ENCODE data around the gene RUNX2. TPM values are rescaled to one million over a fixed set of nuclear protein-coding genes. Genes with fewer than 3 reads are reported as not detected.

The RUNX2 gene
- total RNA-seq, 1 donor from 2014 or later, result 3.7 TPM

DNA sequence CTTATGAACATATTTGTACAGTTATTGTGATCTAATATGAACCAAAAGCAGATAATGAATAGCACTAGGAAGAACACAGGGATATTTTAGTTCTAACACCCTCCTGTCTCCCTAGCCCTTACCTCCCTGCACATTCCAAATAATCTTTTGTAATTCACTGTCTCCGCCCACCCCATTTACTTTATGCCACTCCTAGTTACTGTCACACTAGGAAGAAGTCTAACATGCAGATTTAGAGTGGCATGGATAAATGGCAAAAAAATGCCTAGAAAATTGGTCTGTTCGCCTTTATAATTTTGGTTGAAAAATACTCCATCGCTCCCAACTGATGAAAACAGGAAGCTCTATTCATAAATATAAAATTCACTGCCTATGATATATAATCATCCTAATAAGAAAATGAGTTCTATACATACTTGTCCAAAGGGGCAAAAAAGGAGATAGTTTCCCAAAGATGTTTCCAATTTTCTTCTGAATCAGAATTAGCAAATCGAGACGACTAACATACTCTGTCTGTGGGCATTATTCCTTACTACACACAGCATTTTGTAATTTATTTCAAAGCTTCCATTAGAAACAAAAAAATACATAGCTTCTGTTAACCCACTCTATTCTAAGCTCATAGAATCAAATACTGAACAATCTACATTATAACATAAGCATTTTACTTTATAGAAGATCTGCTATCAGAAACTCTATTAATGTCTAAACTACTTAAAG, 1.3 kb upstream of the RUNX2 start:
- Histone ChIP-seq H3K27ac (no peak overlapping the region), H3K4me1 (no peaks in the 10 kb centered on the region), H3K4me3 (no peak overlapping the region), H3K36me3 (no peaks in the 10 kb centered on the region), H3K27me3 (ENCODE audit: low read depth) (no peaks in the 10 kb centered on the region), H3K9me3 (no peaks in the 10 kb centered on the region)
- ATAC-seq, result peak in 1 of 2 donors; percentile 64
- no peak for TF ChIP-seq CTCF (IDR thresholded peaks at IDR 0.05)
- no peak for DNase-seq
- intact Hi-C loops (cut with DNase I), result no loop called here

DNA sequence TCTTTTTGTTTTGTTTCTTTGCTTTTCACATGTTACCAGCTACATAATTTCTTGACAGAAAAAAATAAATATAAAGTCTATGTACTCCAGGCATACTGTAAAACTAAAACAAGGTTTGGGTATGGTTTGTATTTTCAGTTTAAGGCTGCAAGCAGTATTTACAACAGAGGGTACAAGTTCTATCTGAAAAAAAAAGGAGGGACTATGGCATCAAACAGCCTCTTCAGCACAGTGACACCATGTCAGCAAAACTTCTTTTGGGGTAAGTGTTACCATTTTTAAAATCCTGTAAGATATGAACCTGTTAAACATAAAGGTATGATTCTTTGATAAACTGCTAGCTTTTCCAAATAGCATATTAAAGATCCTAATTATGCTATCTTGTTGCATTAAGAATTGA, 393 bp downstream of the RUNX2 start:
- intact Hi-C loops (cut with DNase I), result no loop called here
- DNase-seq, result no peak
- H3K4me3 ChIP-seq, result peak overlapping the region; percentile 37

GRCh38 chr6:45344900-45345299, 16.8 kb downstream of the RUNX2 start:
- Histone ChIP-seq H3K36me3 (no peaks in the 10 kb centered on the region), H3K27me3 (ENCODE audit: low read depth) (no peaks in the 10 kb centered on the region), H3K4me3 (no peak overlapping the region), H3K27ac (no peak overlapping the region), H3K4me1 (no peaks in the 10 kb centered on the region), H3K9me3 (no peaks in the 10 kb centered on the region)
- ATAC-seq (no peak), DNase-seq (no peak)
- intact Hi-C loops (cut with DNase I), result no loop called here
- no peak for TF ChIP-seq CTCF (IDR thresholded peaks at IDR 0.05)

More for the DNA sequence above, 393 bp downstream of the RUNX2 start:
- Histone ChIP-seq H3K9me3 (no peaks in the 10 kb centered on the region), H3K36me3 (no peaks in the 10 kb centered on the region), H3K27ac (no peak overlapping the region), H3K27me3 (ENCODE audit: low read depth) (no peaks in the 10 kb centered on the region), H3K4me1 (no peaks in the 10 kb centered on the region)
- TF ChIP-seq CTCF (IDR thresholded peaks at IDR 0.05), result no peak
- peak in 1 of 2 donors; percentile 39 for ATAC-seq

DNA sequence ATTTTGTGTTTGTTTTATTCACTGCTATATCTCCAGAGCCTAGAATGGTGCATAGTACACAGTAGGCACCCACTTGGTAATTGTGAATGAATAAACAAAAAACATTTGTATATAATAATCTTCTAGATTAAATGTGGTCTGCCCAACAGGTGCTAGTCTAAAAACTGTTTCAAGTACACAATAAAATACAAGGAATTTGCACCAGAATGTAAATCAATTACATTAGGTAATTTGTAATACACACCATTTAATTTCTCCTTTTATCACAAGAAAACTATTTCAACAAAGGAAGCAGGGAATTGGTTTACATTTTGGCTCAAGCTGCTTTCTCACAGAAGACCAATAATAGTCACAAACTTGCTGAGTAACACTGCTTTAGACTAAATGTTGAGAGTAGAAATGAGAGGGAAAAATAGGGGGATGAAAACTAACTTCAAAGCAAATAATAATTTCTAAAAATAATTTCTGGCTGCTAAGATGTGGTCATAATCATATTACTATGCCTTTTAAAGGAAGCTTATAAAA, 22.1 kb downstream of the RUNX2 start:
- intact Hi-C loops (cut with DNase I), result no loop called here
- DNase-seq, result no peak
- Histone ChIP-seq H3K27me3 (ENCODE audit: low read depth) (no peaks in the 10 kb centered on the region), H3K36me3 (no peaks in the 10 kb centered on the region), H3K27ac (no peak overlapping the region), H3K9me3 (no peaks in the 10 kb centered on the region), H3K4me1 (no peaks in the 10 kb centered on the region), H3K4me3 (no peak overlapping the region)
- no peak for TF ChIP-seq CTCF (IDR thresholded peaks at IDR 0.05)
- ATAC-seq, result no peak

GRCh38 chr6:45351076-45351475, 22.9 kb downstream of the RUNX2 start:
- no peak overlapping the region for H3K27ac ChIP-seq
- H3K9me3 ChIP-seq, result no peaks in the 10 kb centered on the region
- ATAC-seq (no peak), DNase-seq (no peak)
- no peaks in the 10 kb centered on the region for H3K27me3 ChIP-seq (ENCODE audit: low read depth)
- intact Hi-C loops (cut with DNase I), result no loop called here
- H3K36me3 ChIP-seq, result no peaks in the 10 kb centered on the region
- no peak for TF ChIP-seq CTCF (IDR thresholded peaks at IDR 0.05)
- H3K4me3 ChIP-seq, result no peak overlapping the region
- H3K4me1 ChIP-seq, result no peaks in the 10 kb centered on the region

Measured in lower lobe of right lung (tissue), 2 donors.